ENCODE measurements around the gene HSPB2.

GRCh38 chr11:111954154-111954553 is 41.6 kb downstream of the HSPB2 start:
- TF ChIP-seq CTCF (IDR thresholded peaks at IDR 0.05) (no peak), POLR2A (IDR thresholded peaks at IDR 0.05) (no peak), POLR2AphosphoS5 (IDR thresholded peaks at IDR 0.05) (no peak)
